ENCODE data around the gene NFYB. TPM values are rescaled to one million over a fixed set of nuclear protein-coding genes. Genes with fewer than 3 reads are reported as not detected.

NFYB gene
- total RNA-seq, 6 experiments from 2014 or later = 10.1 to 12.9 (median 12.2) TPM

DNA sequence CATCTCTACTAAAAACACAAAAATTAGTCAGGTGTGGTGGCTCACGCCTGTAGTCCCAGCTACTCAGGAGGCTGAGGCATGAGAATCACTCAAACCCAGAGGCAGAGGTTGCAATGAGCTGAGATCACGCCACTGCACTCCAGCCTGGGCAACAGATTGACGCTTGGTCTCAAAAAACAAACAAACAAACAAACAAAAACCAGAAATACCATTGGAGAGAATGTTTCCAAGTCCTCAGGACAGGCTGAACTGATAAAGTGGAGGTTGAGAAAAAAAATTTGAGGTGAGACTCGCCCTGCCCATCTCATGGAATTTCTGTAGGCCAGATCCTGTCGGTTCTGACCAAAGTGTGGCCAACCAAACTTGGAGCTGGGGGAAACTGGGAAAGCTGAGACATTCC, 30.6 kb upstream of the NFYB start:
- WGBS (ENCODE audit: insufficient coverage, low coverage, low lambda C conversion rate, missing lambda C conversion rate) = 86% methylated on average over 5 of the region's 5 CpGs
- H3K4me3 ChIP-seq = no peak overlapping the region
- H3K9me3 ChIP-seq = no peaks in the 10 kb centered on the region
- DNase-seq (no peak), ATAC-seq (no peak)
- no peaks in the 10 kb centered on the region for H3K4me1 ChIP-seq
- TF ChIP-seq CTCF (IDR thresholded peaks at IDR 0.05) (no peak), POLR2A (IDR thresholded peaks at IDR 0.05) (no peak)
- intact Hi-C loops (cut with DNase I) = no loop called here
- H3K36me3 ChIP-seq = no peaks in the 10 kb centered on the region
- H3K27me3 ChIP-seq = no peaks in the 10 kb centered on the region
- no peak overlapping the region for H3K27ac ChIP-seq

GRCh38 chr12:104167519-104168458, 29.8 kb upstream of the NFYB start:
- Histone ChIP-seq H3K9me3 (no peaks in the 10 kb centered on the region), H3K4me3 (no peak overlapping the region), H3K4me1 (no peaks in the 10 kb centered on the region), H3K27ac (no peak overlapping the region), H3K36me3 (no peaks in the 10 kb centered on the region), H3K27me3 (no peaks in the 10 kb centered on the region)
- ATAC-seq (peak in 1 of 4 donors; percentile 39), DNase-seq (no peak)
- intact Hi-C loops (cut with DNase I) = no loop called here
- no peak for TF ChIP-seq CTCF (IDR thresholded peaks at IDR 0.05)
- WGBS (ENCODE audit: insufficient coverage, low coverage, low lambda C conversion rate, missing lambda C conversion rate) = 84% methylated on average over 4 of the region's 5 CpGs

DNA sequence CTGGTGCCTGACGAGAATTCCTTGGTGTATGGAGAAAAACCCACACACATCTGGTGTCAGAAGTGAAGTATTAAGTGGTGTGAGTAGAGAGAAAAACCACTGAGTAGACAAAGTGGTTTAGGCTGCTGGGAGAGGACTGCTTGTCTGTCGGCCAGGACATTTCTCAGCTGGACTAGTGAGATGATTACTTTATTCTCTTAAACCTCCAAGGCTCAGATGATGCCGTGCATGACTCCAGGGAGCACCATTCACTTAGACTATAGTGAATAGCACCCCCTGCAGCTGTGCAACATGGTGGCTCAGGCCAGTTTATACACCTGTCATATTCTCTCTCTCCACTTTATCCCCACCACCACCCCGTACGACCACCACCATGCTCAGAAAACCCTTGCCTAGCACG, 28.5 kb upstream of the NFYB start:
- 79% methylated on average over 4 of the region's 6 CpGs for WGBS (ENCODE audit: insufficient coverage, low coverage, low lambda C conversion rate, missing lambda C conversion rate)
- Histone ChIP-seq H3K27ac (no peak overlapping the region), H3K4me1 (no peaks in the 10 kb centered on the region), H3K9me3 (no peaks in the 10 kb centered on the region), H3K4me3 (no peak overlapping the region), H3K36me3 (no peaks in the 10 kb centered on the region), H3K27me3 (no peaks in the 10 kb centered on the region)
- intact Hi-C loops (cut with DNase I) = no loop called here
- ATAC-seq (peak in 1 of 4 donors; percentile 16), DNase-seq (no peak)
- TF ChIP-seq CTCF (IDR thresholded peaks at IDR 0.05) (no peak), POLR2A (IDR thresholded peaks at IDR 0.05) (no peak)

GRCh38 chr12:104165801-104166200, 27.8 kb upstream of the NFYB start:
- peak; percentile 40 to 78 (median 71) for ATAC-seq
- WGBS (ENCODE audit: insufficient coverage, low coverage, low lambda C conversion rate, missing lambda C conversion rate) = 80% methylated on average over 2 of the region's 2 CpGs
- no peak overlapping the region for H3K4me3 ChIP-seq

More at GRCh38 chr12:104165801-104166200, 27.8 kb upstream of the NFYB start:
- intact Hi-C loops (cut with DNase I) = no loop called here
- no peak overlapping the region for H3K27ac ChIP-seq
- H3K36me3 ChIP-seq = no peaks in the 10 kb centered on the region
- no peaks in the 10 kb centered on the region for H3K9me3 ChIP-seq
- no peak for TF ChIP-seq CTCF (IDR thresholded peaks at IDR 0.05)
- no peak for TF ChIP-seq POLR2A (IDR thresholded peaks at IDR 0.05)
- H3K27me3 ChIP-seq = no peaks in the 10 kb centered on the region
- H3K4me1 ChIP-seq = no peaks in the 10 kb centered on the region
- DNase-seq = no peak

Data from right lobe of liver (tissue), 6 donors.